HG02970 (cell line): ENCODE data around the gene EFCAB11.

Experiments used
- ATAC-seq: cut with Tn5 transposase; IDR thresholded peaks from one replicate; pipeline ENCODE4 v1.9.1; 2021; ENCODE audit warnings: mild to moderate bottlenecking, moderate library complexity, moderate number of reproducible peaks; ENCODE audit not compliant: unreplicated experiment, low FRiP score

Gene EFCAB11

DNA sequence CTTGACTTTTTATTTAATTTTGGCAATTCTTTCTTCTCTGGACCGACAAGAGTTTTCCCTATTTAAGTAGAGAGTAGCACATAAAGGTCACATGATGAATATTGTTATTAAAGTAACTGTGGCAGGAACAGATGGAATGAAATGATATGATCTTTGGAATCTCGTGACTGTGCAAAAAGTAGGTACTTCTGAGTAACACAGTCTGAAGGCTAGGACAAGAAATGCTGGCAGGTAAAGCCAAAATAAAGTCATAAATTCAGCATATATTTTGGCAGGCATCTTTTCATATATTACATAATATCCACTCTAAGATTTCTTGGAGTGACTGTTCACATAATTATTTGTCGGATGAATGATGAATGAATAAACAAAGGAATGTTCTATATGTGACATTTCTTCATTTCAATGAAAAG is 121.4 kb downstream of the EFCAB11 start:
- ATAC-seq: no peak

DNA sequence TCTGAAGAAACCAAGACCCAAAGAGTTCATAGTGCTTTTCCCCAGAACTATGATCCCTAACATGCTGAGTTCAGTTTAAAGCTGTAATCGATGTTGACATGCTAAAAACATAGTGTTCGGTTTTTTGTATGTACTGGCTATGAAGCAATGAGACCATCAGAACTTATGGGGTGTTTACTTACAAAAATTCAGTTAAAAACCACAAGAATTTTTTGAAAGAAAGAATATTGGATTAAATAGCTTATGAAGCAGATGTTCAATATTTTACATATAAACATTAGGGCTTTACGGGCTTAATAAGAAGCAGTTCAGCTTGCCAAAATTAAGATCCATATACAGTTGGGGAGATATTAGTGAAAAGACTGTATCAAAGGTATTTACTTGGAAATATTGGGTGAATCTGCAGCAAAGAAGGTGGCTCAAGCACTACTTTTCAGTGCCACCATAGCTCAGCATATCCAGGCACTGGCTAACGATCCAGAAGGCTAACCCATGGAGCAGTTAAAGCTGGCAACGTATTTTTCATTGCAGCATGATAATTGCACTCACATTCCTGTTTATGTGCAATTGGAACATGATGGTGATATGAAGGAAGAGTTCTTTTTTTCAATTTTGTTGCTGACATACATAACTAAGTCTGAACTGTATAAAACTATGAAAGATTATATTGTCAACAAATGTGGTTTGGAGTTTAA is 125.9 kb downstream of the EFCAB11 start:
- no peak for ATAC-seq

DNA sequence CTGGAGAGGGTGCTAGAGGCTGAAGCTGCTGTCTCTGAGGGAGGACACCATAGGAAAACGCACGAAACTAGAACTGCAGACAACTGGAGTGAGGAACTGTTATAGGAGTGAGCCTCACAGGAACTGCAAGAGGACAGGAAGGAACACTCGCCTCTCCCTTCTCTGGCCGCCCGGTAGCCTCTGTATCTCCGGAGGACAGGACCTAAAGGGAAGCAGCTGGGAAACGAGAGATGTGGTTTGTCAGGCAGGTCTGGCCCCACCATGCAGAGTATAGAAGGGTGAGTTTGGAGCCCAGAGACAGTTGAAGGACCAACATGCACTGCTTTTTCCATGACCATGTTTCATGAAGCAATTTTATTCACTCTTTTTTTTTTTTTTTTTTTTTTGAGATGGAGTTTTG is 127.3 kb downstream of the EFCAB11 start:
- no peak for ATAC-seq

DNA sequence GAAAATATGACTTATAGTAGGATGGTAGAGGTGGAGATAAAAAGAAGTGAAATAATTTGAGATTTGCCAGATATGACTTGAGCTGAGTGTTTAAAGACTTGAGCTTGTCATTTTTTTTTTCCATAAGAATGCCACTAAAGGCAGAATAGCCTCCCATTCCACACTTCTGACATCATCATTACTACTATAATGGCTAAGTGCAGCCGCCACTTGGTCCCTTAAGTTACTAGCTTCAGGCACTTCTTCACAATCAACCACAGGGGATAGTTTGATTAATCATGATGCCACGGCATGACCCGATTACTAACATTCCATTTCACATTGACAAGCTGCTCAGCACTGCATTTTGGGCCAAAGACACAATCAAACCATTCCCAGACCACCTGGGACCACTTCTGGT is 127.9 kb downstream of the EFCAB11 start:
- no peak for ATAC-seq

DNA sequence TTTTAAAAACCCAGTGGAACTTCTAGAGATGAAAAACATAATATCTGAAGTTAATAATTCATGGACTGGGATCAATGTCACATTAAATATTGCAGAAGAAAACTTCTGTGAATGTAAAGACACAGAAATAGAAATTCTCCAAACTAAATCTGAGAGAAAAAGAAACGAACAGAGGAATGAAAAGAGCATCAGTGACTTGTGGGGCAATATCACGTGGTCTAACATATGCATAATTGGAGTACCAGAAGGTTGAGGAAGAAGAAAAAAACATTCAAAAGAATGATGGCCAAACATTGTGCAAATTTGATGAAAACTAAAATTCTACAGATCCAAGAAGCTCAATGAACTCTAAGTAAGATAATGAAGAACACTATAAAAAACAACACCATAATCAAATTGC is 130.8 kb downstream of the EFCAB11 start:
- no peak for ATAC-seq

DNA sequence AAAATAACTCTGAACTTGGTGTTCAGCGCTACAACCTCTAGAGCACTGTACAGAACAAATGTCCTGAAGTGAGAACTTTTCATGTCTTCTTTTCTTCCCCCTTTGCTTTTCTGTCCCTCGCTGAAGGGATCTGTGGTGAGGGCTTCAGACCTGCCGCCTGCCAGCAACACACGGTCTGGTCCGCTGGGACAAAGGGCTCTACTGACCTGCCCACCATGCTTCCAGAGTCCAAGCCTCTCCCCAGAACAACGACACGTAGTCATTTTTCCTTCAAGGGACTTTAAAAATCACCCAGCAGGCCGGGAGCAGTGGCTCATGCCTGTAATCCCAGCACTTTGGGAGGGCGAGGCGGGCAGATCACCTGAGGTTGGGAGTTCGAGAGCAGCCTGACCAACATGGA is 140.4 kb downstream of the EFCAB11 start:
- no peak for ATAC-seq

DNA sequence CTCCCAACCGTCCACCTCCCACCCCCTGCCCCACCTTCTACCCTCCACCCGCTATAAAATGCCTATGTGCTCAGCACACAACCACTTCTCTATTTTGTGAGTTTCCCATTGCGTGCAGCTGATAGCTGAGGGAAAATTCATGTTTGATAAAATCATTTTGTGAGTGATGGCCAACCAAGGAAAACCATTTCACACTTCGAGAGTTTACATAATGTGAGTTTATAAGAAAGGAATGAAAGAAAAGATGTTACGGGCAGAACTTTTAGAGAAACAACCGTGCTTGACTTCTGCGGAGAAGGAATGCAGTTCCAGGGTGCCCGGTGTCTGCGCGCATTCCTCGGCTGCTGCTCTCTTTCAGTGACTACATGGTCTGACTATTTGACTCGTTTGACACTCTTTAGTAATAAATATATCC is 140.9 kb downstream of the EFCAB11 start:
- ATAC-seq: no peak

DNA sequence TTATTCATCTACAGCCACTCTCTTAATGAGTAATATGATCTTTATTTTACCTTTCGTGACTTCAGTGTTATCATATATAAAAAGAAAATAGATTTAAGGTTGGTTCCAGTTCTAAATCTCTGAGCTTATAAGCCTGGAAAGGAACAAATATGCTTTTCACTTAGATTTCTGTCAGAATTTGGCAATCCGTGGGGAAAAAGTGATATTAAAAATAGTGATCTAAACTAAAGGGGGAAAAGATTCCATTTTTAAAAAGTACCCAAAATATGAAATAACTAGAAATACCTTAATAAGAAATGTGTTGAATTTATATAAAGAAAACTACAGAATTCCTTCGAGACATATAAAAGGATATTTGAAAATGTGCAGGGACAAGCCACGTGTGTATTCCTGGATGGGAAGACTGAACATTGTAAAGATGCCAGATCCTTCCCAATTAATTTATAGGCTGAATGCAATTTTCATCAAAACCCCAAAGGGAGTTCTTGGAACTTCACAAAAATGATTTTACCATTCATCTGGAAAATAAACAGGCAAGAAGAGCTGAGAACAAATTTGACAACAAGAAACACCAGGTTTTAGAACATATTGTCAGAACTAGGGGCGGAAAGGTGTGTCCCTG is 142.5 kb downstream of the EFCAB11 start:
- no peak for ATAC-seq

DNA sequence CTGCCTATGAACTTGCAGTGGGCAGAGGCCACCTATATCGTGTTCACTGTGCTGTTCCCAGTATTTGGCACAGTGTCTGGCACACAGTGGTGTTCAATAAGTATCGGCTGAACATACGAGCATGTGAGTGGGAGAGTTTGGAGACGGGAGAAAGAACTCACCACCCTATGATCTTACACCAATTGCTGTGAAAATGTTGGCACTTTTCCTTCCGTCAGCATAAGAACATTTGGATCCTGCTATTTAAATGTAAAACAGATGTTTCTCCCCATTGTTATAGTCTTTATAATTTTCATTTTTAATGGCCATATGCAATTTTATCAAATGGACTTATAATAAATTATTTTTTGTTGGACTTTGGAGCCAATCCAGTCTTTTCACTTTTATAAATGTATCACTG is 144.4 kb downstream of the EFCAB11 start:
- ATAC-seq: no peak

DNA sequence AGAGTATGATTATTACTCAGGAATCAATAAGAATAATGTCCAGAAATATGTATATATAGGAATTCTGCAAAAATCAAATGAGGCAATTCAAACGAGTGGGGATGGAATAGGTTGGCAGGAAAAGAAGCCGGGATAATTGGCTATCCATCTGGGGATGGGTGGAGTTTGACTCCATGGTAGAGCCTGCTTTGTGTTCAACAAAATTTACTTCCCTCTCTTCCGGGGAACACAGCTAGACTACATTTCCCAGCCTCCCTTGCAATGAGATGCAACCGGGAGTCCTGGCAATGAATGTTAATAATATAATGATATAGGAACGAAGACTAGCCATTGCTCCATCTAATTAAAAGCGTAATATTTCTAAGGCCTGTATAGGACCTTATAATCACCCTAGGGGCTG is 146.6 kb downstream of the EFCAB11 start:
- no peak for ATAC-seq

DNA sequence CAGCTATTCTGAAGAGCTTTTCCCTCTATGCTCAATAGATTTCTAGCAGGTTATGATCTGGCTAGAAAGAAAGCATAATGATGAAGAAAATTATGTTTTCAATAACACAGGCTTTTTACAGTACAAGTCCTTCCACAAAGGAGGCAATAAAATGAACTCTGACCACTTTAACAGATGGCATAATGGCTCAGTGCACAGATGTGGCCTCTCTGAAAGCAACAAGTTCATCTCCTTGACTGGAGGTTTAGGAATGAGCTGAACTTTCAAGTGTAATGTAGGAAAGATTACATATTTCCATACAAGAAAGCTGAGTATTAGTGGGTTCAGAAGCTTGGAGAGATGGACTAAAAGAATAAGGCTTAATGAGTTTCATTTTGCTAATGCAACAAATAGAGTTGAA is 147.4 kb downstream of the EFCAB11 start:
- ATAC-seq: no peak

DNA sequence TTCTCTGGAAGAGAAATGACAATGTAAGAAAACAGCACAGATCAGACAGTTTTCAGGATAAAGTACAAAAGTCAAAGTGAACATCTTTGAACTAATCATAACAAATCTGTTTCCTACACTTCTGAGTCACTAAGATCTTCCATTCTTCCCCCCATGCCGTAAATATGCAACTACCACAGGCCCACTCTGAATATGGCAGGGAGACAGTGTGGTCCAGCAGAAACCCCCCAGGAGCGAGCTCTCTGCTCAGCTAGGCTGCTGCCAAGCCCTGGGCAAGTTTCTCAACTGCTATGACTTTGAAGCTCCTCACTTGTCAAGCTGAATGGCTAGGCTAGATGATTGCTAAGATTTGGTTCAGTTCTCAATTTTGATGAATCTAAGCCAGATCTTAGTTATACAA is 148.1 kb downstream of the EFCAB11 start:
- ATAC-seq: no peak

DNA sequence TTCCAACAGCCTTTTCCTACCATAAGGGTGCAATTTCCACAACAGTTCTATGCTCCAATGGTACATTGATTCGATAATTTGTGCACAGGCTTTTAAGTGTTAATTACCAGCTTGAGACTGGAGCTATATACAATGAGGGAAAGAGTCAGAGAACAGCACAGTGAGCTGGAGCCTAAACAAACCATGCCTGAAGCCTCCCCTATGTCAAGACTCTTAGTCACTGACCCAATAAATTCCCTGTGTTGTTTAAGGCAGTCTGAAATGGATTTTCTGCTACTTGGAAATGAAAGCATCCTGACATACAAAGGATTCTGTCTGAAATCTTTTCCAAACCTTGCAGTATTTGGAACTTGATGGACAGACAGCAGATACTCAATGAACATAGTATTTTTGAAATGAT is 149.0 kb downstream of the EFCAB11 start:
- no peak for ATAC-seq

DNA sequence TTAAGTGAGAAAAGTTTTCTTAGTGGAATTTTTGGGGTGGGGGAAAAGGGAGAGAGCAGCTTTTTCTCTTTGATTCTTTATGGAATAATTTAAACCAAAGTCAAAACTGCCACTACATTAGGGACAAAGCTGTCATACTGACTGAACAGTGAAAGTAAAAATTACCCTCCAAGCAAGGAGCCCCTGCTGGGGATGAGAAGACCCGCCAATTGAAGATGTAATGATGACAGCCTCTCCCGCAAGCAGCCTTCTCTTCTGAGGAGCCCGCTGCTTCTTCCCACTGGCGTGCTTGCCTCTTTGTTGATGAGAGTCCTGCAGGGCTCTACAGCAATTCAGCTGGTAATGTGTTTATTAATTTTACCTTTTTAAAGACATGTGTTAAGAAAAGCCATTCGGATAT is 151.0 kb downstream of the EFCAB11 start:
- no peak for ATAC-seq

DNA sequence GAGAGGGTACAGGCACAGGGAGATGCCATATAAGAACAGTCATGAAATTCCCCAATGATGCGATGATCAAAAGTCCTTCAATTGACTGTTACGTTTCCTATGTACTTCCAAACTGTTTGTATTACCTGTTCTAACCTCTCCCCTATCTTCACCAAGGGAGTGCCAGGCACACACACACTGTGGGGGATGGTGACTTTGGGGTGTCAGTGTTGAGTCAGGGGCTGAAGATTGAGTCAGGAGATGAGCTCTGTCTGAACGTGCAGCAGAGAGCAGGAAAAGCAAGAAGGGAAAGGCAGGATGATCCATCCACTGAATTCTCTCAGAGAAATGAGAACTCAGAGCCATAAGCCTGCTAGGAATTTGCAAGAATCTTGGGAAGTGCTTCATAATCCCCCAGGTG is 153.4 kb downstream of the EFCAB11 start:
- ATAC-seq: no peak

DNA sequence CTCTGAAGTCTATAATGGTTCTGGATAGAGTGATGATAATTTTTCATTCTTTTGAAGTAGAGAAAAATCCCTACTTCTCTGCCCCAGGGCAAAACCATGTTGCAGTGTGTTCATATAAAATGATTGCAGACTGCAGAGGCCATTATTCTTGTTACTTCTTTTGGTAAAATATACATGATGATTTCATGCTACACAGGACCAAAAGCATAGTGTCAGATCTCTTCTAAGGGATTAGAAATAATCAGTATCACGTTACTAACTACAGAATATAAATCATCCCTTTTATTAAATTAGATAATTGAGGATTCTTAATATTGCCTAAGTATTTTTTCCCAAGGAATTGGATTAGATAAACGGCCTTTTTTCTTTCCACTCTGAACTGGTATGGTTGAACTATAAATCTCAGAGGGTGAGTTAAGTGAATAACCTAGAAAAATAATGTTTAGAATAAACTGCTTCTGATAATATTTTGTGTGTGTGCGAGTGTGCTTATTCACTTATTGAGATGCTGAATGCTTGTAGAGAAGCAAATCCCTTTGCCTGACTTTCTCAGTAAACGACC is 156.2 kb downstream of the EFCAB11 start:
- ATAC-seq: no peak

DNA sequence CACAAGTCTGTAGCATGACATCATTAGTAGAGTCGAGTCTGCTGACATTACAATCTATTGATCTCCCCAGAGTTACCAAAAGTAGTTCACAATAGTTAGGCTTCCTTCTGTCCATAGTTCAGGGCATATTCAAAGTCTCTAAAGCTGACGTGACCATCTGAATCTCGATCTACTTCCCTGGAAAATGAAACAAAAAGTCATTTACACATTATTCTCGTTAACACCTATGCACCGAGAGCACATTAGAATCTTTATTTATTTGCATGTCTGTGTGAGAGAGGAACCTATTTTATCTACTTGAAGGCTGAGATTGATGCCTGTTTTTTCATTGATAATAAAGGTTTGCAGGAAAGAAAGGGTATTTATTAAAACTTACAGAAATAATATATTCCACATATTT is 157.4 kb downstream of the EFCAB11 start:
- ATAC-seq: no peak

DNA sequence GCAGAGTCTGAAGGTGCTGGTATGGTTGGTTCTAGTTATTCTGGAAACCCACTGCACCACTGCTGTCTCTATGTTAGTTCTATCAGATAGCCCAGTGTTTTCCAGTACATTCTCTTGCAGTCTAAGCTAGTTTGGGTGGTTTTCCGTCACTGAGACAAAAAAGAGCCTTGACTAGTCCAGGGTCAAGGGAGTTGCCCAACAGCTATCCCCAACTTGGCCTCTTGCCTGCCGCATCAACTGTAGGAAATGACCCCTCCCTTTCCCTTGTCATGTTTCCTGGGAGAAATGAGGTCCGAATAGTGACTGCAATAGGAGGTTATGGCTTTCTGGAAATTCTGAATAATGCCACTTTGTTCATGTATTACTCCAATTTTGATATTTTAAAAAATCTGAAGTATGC is 160.4 kb downstream of the EFCAB11 start:
- no peak for ATAC-seq

DNA sequence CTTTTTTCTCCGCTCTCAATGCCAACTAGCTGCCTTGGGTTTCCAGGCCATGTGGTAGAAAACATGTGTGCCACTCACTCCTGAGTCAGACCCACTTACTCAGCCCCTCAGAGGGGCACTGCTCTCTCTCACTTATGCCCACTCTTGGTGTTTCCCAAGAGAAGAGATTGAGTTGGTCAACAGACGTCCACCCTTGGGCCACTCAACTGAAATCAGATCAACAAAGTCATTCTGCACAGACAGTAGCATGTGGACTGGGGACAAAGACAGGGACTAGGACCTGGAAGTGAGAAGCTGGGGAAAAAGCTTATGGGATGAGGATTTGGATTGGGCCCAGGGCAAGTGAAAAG is 161.2 kb downstream of the EFCAB11 start:
- no peak for ATAC-seq

DNA sequence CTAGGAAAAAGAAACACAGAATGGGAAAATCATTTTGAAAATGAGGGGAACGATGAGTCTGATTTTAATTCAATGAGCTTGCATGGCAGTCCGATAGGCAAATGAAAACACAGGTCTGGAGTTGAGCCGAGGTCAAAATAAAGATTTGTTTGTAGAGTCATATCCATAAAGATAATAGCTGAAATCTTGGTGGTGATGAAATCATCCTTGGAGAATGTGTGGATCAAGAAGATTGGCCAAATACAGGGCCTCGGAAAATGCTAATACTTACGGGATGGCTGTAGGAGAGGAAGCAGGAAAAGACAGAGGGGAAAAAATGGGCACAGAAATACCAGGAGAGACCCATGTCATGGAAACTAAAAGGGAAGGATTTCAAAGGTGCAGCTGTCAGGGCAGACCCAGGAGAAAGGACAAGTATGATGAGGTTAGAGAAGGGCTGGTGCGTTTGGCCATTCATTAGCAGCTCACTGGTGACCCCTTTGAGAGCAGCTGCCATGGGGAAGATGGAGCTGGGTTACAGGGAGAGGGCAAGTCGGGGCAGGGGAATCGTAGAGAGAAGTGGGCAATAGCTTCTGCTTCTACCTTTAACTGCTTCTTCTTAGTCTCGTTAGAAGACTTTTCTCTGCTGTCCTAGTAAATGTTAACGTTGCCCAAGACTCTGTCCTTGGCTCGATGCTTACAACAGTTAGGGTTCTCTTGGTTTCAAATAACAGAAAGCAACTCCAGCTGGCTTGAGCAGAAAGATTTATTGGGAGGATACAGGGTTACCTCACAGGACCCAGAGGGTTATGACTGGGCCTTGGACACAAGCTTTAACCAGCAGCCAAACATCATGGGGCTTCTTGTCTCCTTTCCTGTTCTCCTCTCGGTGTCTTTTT is 161.8 kb downstream of the EFCAB11 start:
- ATAC-seq: no peak

DNA sequence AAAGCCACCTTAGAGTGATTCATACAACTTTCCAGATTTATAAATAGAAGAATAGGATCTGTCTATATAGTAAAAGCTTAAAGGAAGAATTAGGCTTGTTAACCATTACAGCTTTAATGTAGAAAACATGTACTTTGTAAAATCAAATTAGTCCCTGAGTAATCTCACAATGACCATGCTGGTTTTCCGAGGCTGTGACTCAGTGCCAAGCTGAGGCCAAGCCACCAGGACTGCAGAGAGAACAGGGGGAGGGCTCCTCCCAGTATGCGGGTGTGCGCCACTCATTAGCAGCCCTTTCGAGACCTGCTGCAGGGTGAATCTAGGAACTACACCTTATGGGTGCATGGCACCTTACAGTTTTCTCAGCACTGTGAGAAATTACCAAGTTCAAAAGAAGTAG is 167.0 kb downstream of the EFCAB11 start:
- ATAC-seq: no peak
